Mammary epithelial cell (primary cell): ENCODE results near the gene HOXA7.

Experiments
- EZH2 ChIP-seq: IDR thresholded peaks from 2 replicates; pipeline ENCODE4 v1.6.1; 2012; ENCODE audit warnings: low read length, inconsistent platforms, borderline replicate concordance
- TF ChIP-seq, protein P1 (sequence below), 2 donors: IDR thresholded peaks in 1 of 2; conservative IDR thresholded peaks in 1 of 2; 2 replicates each; pipeline ENCODE4 v1.5.1; 2011 to 2012; ENCODE audit warnings: inconsistent platforms in 2 of 2, low read length in 2 of 2, mild to moderate bottlenecking in 2 of 2, control low read depth in 1 of 2, low read depth in 1 of 2; ENCODE audit not compliant: insufficient read depth in 1 of 2; ENCODE audit errors: extremely low read depth in 1 of 2

DNA sequence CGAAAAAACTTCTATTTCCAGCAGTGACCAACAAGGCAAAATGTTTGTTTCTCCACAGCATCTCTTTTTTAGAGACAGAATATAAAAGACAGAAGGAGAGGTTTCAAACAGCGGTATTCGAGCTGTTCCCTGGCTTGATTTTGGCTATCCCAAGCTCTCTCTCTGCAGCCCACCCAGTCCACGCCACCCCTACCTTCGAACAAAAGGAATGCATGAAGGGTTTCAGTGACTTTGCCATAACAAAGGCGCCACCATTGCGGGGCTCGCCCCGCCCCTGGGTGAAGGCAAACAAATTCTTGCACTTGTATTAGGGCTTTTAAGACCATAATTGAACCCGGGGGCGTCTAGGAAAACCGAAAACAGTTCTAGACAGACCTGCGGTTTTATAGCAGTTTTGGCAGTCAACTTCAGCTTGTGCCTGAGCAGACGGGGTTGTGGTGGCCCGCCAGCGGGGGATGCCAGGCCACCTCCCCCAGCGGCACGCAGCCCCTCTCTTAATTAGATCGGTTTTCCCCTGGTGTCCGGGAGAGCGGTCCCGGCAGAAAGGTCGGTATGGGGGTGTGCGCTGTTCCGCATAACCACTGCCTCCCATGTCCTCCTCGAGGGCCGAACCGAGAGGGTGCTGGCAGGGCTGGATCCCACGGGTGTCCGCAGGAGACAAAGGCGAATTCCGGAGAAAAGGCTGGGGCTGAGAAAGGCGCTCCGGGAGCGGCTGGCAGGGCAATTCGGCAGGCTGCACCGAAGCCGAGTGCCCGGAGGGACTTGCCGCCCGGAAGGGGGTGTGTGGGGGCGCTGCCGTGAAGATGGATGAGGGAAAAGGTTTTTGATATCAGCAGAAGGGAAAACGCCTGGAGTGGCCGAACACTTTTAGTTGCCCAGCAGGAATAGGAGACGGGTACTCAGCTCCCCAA is 31.3 kb upstream of the HOXA7 start:
- TF ChIP-seq, protein P1, sequence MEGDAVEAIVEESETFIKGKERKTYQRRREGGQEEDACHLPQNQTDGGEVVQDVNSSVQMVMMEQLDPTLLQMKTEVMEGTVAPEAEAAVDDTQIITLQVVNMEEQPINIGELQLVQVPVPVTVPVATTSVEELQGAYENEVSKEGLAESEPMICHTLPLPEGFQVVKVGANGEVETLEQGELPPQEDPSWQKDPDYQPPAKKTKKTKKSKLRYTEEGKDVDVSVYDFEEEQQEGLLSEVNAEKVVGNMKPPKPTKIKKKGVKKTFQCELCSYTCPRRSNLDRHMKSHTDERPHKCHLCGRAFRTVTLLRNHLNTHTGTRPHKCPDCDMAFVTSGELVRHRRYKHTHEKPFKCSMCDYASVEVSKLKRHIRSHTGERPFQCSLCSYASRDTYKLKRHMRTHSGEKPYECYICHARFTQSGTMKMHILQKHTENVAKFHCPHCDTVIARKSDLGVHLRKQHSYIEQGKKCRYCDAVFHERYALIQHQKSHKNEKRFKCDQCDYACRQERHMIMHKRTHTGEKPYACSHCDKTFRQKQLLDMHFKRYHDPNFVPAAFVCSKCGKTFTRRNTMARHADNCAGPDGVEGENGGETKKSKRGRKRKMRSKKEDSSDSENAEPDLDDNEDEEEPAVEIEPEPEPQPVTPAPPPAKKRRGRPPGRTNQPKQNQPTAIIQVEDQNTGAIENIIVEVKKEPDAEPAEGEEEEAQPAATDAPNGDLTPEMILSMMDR (conservative IDR thresholded peaks at IDR 0.05 in 1 of 2, IDR thresholded peaks at IDR 0.05 in 1 of 2; ENCODE audit: extremely low read depth in 1 of 2, insufficient read depth in 1 of 2, low read depth in 1 of 2, low read length in 2 of 2), result no peak
- TF ChIP-seq EZH2, result peak; percentile 63
